ENCODE data around the gene ADARB2. TPM values are rescaled to one million over a fixed set of nuclear protein-coding genes. Genes with fewer than 3 reads are reported as not detected.

The ADARB2 gene
- total and polyA plus RNA-seq, 2 experiments from 2014 or later: 2.0 to 5.0 TPM

GRCh38 chr10:1374511-1375345 lies 362.6 kb downstream of the ADARB2 start (continued):
- TF ChIP-seq ZNF462 (CRISPR knock-in tag; IDR thresholded peaks at IDR 0.05) (no peak), REST (IDR thresholded peaks at IDR 0.05; ENCODE audit: unreplicated experiment) (no peak), ZNF331 (CRISPR knock-in tag; IDR thresholded peaks at IDR 0.05; ENCODE audit: low read depth) (no peak)

DNA sequence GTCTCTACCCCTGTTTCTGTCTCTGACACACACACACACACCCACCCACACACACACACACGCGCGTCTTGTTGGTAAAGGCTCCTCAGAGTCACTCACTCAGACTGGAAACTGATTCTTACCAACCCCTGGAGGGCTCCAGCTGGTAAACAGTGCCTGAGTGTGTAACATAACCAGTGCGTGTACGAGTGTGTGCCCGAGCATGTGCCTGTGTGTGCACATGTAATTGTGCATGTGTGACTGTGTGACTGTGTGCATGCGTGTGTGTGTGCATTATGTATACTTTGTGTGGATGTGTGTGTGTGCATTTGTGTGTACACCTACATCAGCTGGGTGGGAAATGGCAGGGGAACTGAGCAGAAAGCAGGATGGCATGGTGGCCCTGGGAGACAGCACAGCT lies 364.0 kb downstream of the ADARB2 start:
- no peaks in the 10 kb centered on the region; the same call in 2 of the 3 replicates for H3K36me3 Mint-ChIP-seq (ENCODE audit: low read depth)
- Histone ChIP-seq H3K9me2 (ENCODE audit: insufficient read depth) (no peaks in the 10 kb centered on the region), H3K4me3 (no peak overlapping the region), H3K36me3 (ENCODE audit: insufficient read depth) (no peaks in the 10 kb centered on the region), H2AFZ (no peak overlapping the region), H3F3A (replicated peaks; ENCODE audit: low read depth) (peaks cover 9% of the 10 kb centered on the region; the same call in 1 of the 2 replicates), H3K4me1 (ENCODE audit: insufficient read depth) (peaks cover 5% of the 10 kb centered on the region), H3K27me3 (ENCODE audit: insufficient read depth) (no peaks in the 10 kb centered on the region), H3K79me2 (replicated peaks; ENCODE audit: insufficient read depth) (no peaks in the 10 kb centered on the region), H3K27ac (ENCODE audit: low read depth) (no peak overlapping the region), H4K20me1 (replicated peaks; ENCODE audit: insufficient read depth) (no peaks in the 10 kb centered on the region), H3K4me2 (no peak overlapping the region)
- no peak overlapping the region for H3K4me3 Mint-ChIP-seq
- H3K27me3 Mint-ChIP-seq (ENCODE audit: insufficient read depth, low read depth, poor library complexity): peaks cover 12% of the 10 kb centered on the region
- no peak overlapping the region for H3K27ac Mint-ChIP-seq
- peaks cover 24% of the 10 kb centered on the region for H3K4me1 Mint-ChIP-seq
- DNase-seq (ENCODE audit: low spot score) (no peak), ATAC-seq (no peak)
- H3K9me3 Mint-ChIP-seq: no peaks in the 10 kb centered on the region; the same call in 2 of the 3 replicates
- TF ChIP-seq ZNF462 (CRISPR knock-in tag; IDR thresholded peaks at IDR 0.05) (no peak), NANOG (IDR thresholded peaks at IDR 0.05; ENCODE audit: borderline replicate concordance) (no peak)
